IPS DF 4.7 (cell line): ENCODE results near the gene ASTN1.
A peak's percentile ranks its signal among the peaks of the same experiment; 100 is the strongest.

Source experiments
- DNase-seq: peaks from one replicate; pipeline ENCODE4 v3.0.0-alpha.2; 2013; ENCODE audit warnings: low spot score; ENCODE audit errors: extremely low read depth

ASTN1 gene

GRCh38 chr1:177164380-177165068 lies at the start of gene ASTN1:
TSS of gene ASTN1 (minus strand) at chr1:177164712. CDS start at chr1:177164676, 36 bp downstream.
- no peak for DNase-seq

- no peak for DNase-seq
Measured at GRCh38 chr1:177211231-177211630, 46.7 kb upstream of the ASTN1 start.

- DNase-seq = no peak
Measured at GRCh38 chr1:177210071-177210470, 45.6 kb upstream of the ASTN1 start.

- no peak for DNase-seq
Measured at GRCh38 chr1:177209357-177209756, 44.8 kb upstream of the ASTN1 start.

GRCh38 chr1:177208920-177209319 lies 44.4 kb upstream of the ASTN1 start:
- no peak for DNase-seq

GRCh38 chr1:177206831-177207355 lies 42.4 kb upstream of the ASTN1 start:
- DNase-seq = no peak

- no peak for DNase-seq
Measured at GRCh38 chr1:177200290-177200689, 35.8 kb upstream of the ASTN1 start.

- no peak for DNase-seq
Measured at GRCh38 chr1:177198243-177198642, 33.7 kb upstream of the ASTN1 start.

- no peak for DNase-seq
Measured at GRCh38 chr1:177190308-177190970, 25.9 kb upstream of the ASTN1 start.

- DNase-seq = no peak
Measured at GRCh38 chr1:177186639-177187038, 22.1 kb upstream of the ASTN1 start.

GRCh38 chr1:177185209-177185608 lies 20.7 kb upstream of the ASTN1 start:
- DNase-seq = no peak

GRCh38 chr1:177183836-177184235 lies 19.3 kb upstream of the ASTN1 start:
- DNase-seq = no peak

GRCh38 chr1:177181631-177182291 lies 17.2 kb upstream of the ASTN1 start:
- DNase-seq = no peak

GRCh38 chr1:177181280-177181630 lies 16.7 kb upstream of the ASTN1 start:
- no peak for DNase-seq

GRCh38 chr1:177174921-177175634 lies 10.6 kb upstream of the ASTN1 start:
- no peak for DNase-seq

GRCh38 chr1:177173976-177174375 lies 9.5 kb upstream of the ASTN1 start:
- DNase-seq = no peak

GRCh38 chr1:177172866-177173265 lies 8.4 kb upstream of the ASTN1 start:
- no peak for DNase-seq

GRCh38 chr1:177172272-177172671 lies 7.8 kb upstream of the ASTN1 start:
- DNase-seq = no peak

- no peak for DNase-seq
Measured at GRCh38 chr1:177171536-177172123, 7.1 kb upstream of the ASTN1 start.

- peak; percentile 72 for DNase-seq
Measured at GRCh38 chr1:177170756-177171535, 6.4 kb upstream of the ASTN1 start, which contains the start of gene BRINP2. TSS of gene BRINP2 (plus strand) at chr1:177170958. CDS start at chr1:177229877, 58,919 bp downstream.

GRCh38 chr1:177165069-177165439 lies 542 bp upstream of the ASTN1 start:
- DNase-seq = no peak
